KBM-7 (cell line): ENCODE measurements around the gene CXCR5.
"Not testable (repeated sequence)": the region's sequence is repeated elsewhere in the genome, so short reads cannot be mapped to it uniquely, and the experiment has no call there.

ENCODE experiments used
- DNase-seq: peaks from one replicate; pipeline ENCODE4 v3.0.0-alpha.2; 2015
- in situ Hi-C: fragments of 300-500 bp; cut with MboI; formaldehyde crosslinking; loops from 2 replicates; pipeline ENCODE4 v1.14.3; 2020; ENCODE audit warnings: low sequenced_read_pairs, low pct_unique_long_range_greater_than_20kb, mixed read lengths

Gene CXCR5

GRCh38 chr11:118883368-118884071 lies at the start of gene CXCR5:
TSS of gene CXCR5 (plus strand) at chr11:118883892. CDS start at chr11:118883942, 50 bp downstream.
- in situ Hi-C loops, result no loop called here
- DNase-seq, result no peak

DNA sequence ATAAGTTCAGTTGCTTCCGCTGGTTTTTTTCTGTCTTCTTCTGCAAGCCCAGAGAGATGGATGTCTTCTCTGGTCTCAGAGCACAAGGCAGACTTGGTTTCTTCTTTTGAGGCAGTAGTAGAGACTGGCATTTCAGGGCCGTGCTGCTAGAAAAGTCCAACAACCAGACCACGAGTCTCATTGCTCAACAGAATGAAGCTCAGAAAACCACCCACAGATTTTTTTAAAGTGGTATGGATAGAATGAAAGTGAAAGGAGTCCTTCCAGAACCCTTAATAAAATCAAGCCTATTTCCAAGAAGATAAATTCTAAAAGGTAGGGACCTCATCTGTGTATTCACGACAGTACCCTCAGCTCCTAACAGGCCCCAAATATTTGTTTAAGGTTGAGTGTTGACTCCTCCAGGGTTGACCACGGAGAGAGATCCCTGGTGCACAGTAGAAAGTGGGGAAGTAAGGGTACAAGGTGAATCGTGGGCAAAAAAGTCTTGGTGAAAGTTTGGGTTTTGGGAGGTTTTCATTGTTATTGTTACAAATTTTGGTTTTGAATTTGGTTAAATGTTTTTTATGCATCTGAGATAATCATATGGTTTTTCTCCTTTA lies 49.2 kb upstream of the CXCR5 start:
- in situ Hi-C loops, result no loop called here

GRCh38 chr11:118837868-118838267 lies 45.8 kb upstream of the CXCR5 start:
- in situ Hi-C loops, result no loop called here
- no peak for DNase-seq

More for the DNA sequence above, 49.2 kb upstream of the CXCR5 start:
- DNase-seq, result no peak

DNA sequence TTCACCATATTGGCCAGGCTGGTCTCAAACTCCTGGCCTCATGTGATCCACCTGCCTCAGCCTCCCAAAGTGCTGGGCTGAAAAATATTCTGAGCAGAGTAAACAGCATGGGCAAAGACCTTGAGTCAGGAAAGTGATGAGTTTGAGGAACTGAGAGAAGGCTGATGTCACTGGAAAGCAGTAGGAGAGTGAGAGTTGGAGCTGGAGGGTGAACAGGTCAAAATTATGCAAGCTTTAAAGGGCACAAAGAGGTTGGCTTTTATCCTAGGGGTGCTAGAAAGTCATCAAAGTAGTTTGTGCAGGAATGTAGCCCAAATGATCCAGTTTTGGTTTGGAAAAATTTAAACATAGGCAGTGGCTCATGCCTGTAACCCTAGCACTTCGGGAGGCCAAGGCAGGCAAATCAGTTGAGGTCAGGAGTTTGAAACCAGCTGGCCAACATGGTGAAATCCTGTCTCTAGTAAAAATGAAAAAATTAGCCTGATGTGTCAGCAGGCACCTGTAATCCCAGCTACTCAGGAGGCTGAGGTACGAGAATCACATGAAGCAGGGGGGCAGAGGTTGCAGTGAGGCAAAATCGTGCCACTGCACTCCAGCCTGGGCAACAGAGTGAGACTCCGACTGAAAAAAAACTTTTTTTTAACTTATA lies 44.7 kb upstream of the CXCR5 start:
- no peak for DNase-seq
- in situ Hi-C loops, result no loop called here

- in situ Hi-C loops, result no loop called here
- no peak for DNase-seq
These were observed 42.0 kb upstream of the CXCR5 start for GRCh38 chr11:118841469-118842242.

GRCh38 chr11:118842369-118842768 lies 41.3 kb upstream of the CXCR5 start:
- no peak for DNase-seq
- in situ Hi-C loops, result no loop called here

GRCh38 chr11:118842843-118843242 lies 40.8 kb upstream of the CXCR5 start:
- DNase-seq, in situ Hi-C loops: not testable (repeated sequence)

- in situ Hi-C loops, result no loop called here
These were observed 40.1 kb upstream of the CXCR5 start for GRCh38 chr11:118843565-118843964.

GRCh38 chr11:118845369-118845768 lies 38.3 kb upstream of the CXCR5 start:
- no peak for DNase-seq
- in situ Hi-C loops, result no loop called here

More at GRCh38 chr11:118843565-118843964, 40.1 kb upstream of the CXCR5 start:
- no peak for DNase-seq

DNA sequence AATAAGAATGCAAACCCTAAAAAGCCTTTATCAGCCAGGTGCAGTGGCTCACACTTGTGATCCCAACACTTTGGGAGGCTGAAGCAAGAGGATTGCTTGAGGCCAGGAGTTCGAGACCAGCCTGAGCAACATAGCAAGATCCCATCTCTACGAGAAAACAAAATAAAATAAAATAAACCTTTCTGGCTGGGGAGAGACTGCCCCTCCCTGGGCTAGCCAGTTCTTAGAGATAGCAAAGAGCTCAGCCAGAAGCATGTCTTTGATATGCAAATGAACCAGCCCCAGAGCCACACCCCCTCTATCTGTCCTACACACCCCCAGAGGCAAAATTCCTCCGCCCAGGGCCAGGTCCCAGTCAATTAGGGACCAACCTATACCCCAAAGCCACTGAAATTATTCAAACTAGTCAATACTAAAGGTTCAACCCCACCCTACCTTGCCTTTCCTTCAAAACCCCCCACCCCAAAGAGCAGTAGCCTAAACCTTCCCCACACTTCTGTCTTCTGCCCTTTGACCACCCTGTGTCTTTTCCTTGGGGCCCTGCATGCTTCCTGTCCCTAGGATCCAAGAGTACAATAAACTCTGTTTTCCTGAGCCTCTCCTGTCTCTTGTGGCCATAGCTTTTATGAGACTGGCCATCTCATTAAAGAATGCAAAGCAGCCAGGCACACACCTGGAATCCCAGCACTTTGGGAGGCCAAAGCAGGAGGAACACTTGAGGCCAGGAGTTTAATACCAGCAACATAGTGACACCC lies 37.3 kb upstream of the CXCR5 start:
- in situ Hi-C loops, result no loop called here
- DNase-seq, result no peak

DNA sequence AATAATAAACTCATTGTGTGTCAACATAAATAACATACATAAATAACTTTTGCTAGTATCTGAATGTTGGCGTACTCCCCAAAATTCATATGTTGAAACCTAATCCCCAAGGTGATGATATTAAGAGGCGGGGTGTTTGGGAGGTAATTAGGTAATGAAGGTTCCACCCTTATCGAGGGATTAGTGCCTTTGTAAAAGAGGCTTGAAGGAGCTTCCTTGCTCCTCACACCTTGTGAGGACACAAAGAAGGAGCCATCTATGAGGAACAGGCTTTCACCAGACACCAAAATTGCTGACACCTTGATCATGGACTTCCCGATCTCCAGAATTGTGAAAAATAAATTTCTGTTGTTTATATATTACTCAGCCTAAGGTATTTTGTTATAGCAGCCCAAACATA lies 33.9 kb upstream of the CXCR5 start:
- no peak for DNase-seq
- in situ Hi-C loops, result no loop called here

- DNase-seq, result peak; percentile 26
- in situ Hi-C loops, result no loop called here
These were observed 31.7 kb upstream of the CXCR5 start for GRCh38 chr11:118851970-118852369.

GRCh38 chr11:118853678-118854077 lies 30.0 kb upstream of the CXCR5 start:
- DNase-seq, result no peak
- in situ Hi-C loops, result no loop called here

GRCh38 chr11:118856314-118856713 lies 27.4 kb upstream of the CXCR5 start:
- in situ Hi-C loops, result no loop called here
- DNase-seq, result peak; percentile 26

- in situ Hi-C loops, result no loop called here
These were observed 26.3 kb upstream of the CXCR5 start for GRCh38 chr11:118857385-118857784.

DNA sequence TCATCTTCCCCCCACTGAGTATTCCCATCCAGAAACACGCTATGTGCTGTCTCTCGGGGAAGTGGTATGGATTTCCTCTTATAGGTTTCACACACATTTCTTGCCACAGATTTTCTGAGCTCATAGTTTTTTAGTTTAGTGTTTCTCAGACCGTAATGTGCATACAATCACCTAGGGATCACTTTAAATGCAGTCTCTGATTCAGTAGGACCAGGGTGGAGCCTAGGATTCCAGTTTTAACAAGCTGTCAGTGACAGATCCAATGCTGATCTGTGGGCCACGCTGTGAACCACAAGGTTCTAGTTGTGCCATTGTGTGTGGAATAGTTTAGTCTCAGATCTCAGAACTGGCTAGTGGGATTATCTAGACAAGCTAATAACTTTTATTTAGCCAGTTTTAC lies 23.7 kb upstream of the CXCR5 start:
- in situ Hi-C loops, result no loop called here
- no peak for DNase-seq

More at GRCh38 chr11:118857385-118857784, 26.3 kb upstream of the CXCR5 start:
- no peak for DNase-seq

GRCh38 chr11:118868659-118869058 lies 15.0 kb upstream of the CXCR5 start:
- no peak for DNase-seq
- in situ Hi-C loops, result no loop called here

GRCh38 chr11:118870396-118871343 lies 13.0 kb upstream of the CXCR5 start:
- in situ Hi-C loops, result no loop called here
- no peak for DNase-seq
